Fibroblast of the aortic adventitia (primary cell): Measurements from ENCODE around the gene ARV1. TPM values are rescaled to one million over a fixed set of nuclear protein-coding genes. Genes with fewer than 3 reads are reported as not detected.

Experiments used
- DNase-seq: peaks from one replicate; pipeline ENCODE4 v3.0.0-alpha.2; 2010; ENCODE audit warnings: low read depth
- H3K4me3 ChIP-seq: 2 replicates; pipeline ENCODE4 v1.5.1; 2011; ENCODE audit warnings: low read depth, mild to moderate bottlenecking, control low read depth, low read length, moderate library complexity
- CTCF ChIP-seq: IDR thresholded peaks from 2 replicates; pipeline ENCODE4 v1.5.1; 2011; ENCODE audit warnings: mild to moderate bottlenecking, low read length, control low read depth, inconsistent platforms; ENCODE audit not compliant: insufficient read depth
- total RNA-seq: library from RNA; depleted of rRNA; stranded (reverse); fragments of >200 nt; gene quantifications from 2 replicates; pipeline ENCODE4 v1.2.3, GENCODE V29; 2012; ENCODE audit warnings: low replicate concordance

The ARV1 gene
- total RNA-seq, 1 donor, result 19.1 TPM

GRCh38 chr1:230958370-230958769 lies 20.5 kb upstream of the ARV1 start:
- no peak overlapping the region for H3K4me3 ChIP-seq
- no peak for DNase-seq
- TF ChIP-seq CTCF, result no peak

- H3K4me3 ChIP-seq, result no peak overlapping the region
- no peak for DNase-seq
- no peak for TF ChIP-seq CTCF
Measured at GRCh38 chr1:230964896-230965295, 14.0 kb upstream of the ARV1 start.

- no peak for DNase-seq
- no peak overlapping the region for H3K4me3 ChIP-seq
- TF ChIP-seq CTCF, result no peak
Measured at GRCh38 chr1:230965535-230965934, 13.4 kb upstream of the ARV1 start.

- no peak overlapping the region for H3K4me3 ChIP-seq
- no peak for DNase-seq
- no peak for TF ChIP-seq CTCF
Measured at GRCh38 chr1:230966358-230966873, 12.5 kb upstream of the ARV1 start.

GRCh38 chr1:230970432-230970831 lies 8.5 kb upstream of the ARV1 start:
- DNase-seq, result no peak
- H3K4me3 ChIP-seq, result no peak overlapping the region
- no peak for TF ChIP-seq CTCF

- no peak overlapping the region for H3K4me3 ChIP-seq
- no peak for DNase-seq
- TF ChIP-seq CTCF, result no peak
Measured at GRCh38 chr1:230971771-230972170, 7.1 kb upstream of the ARV1 start.

GRCh38 chr1:230972855-230973271 lies 6.0 kb upstream of the ARV1 start:
- H3K4me3 ChIP-seq, result no peak overlapping the region
- DNase-seq, result peak; percentile 8
- TF ChIP-seq CTCF, result no peak
